ENCODE measurements around the gene WDR70.
"Not testable (repeated sequence)": the region's sequence is repeated elsewhere in the genome, so short reads cannot be mapped to it uniquely, and the experiment has no call there.

GRCh38 chr5:37622354-37622753 is 243.2 kb downstream of the WDR70 start:
- not testable (repeated sequence) for TF ChIP-seq CTCF, POLR2A (IDR thresholded peaks at IDR 0.05)
